Kidney (tissue), 14 donors: ENCODE results near the gene LAMTOR4. TPM values are rescaled to one million over a fixed set of nuclear protein-coding genes. Genes with fewer than 3 reads are reported as not detected.
A peak's percentile ranks its signal among the peaks of the same experiment; 100 is the strongest.

Source experiments
- DNase-seq, 5 donors: peaks; one replicate each; pipeline ENCODE4 v3.0.0-alpha.2; 2013 to 2020
- FAIRE-seq: peaks from 2 replicates; lab custom pipeline; 2012; peaks lifted over from hg19 to GRCh38; lab: Jason Lieb, UNC
- H3K27ac ChIP-seq, 2 donors: one replicate each; pipeline ENCODE4 v1.7.0; 2013; ENCODE audit warnings: low read depth in 2 of 2, low read length in 2 of 2, inconsistent platforms in 1 of 2
- H3K27me3 ChIP-seq: one replicate; pipeline ENCODE4 v1.7.1; 2013; ENCODE audit warnings: low read length, inconsistent platforms; ENCODE audit not compliant: control insufficient read depth, insufficient read depth
- H3K36me3 ChIP-seq, 3 donors: one replicate each; pipeline versions ENCODE4 v1.7.0 to v1.7.1; 2013; ENCODE audit warnings: low read length in 3 of 3, control low read depth in 1 of 3, inconsistent platforms in 1 of 3; ENCODE audit not compliant: insufficient read depth in 3 of 3, control insufficient read depth in 2 of 3
- H3K4me1 ChIP-seq, 3 donors: one replicate each; pipeline versions ENCODE4 v1.7.0 to v1.7.1; 2013; ENCODE audit warnings: low read length in 3 of 3, inconsistent platforms in 1 of 3, low read depth in 1 of 3; ENCODE audit not compliant: control insufficient read depth in 2 of 3, insufficient read depth in 2 of 3
- H3K4me3 ChIP-seq, 3 donors: one replicate each; pipeline versions ENCODE4 v1.7.0 to v1.8.1; 2013; ENCODE audit warnings: low read length in 3 of 3, control low read depth in 1 of 3, inconsistent platforms in 1 of 3
- H3K9ac ChIP-seq, 3 donors: one replicate each; pipeline versions ENCODE4 v1.7.0 to v1.7.1; 2013; ENCODE audit warnings: low read length in 3 of 3, control low read depth in 1 of 3, inconsistent platforms in 1 of 3
- H3K9me3 ChIP-seq, 3 donors: one replicate each; pipeline versions ENCODE4 v1.7.0 to v1.7.1; 2013; ENCODE audit warnings: low read length in 3 of 3, control low read depth in 1 of 3, inconsistent platforms in 1 of 3; ENCODE audit not compliant: control insufficient read depth in 2 of 3, insufficient read depth in 1 of 3
- CTCF ChIP-seq: IDR thresholded peaks from 3 replicates; pipeline ENCODE4 v1.5.1; 2012; ENCODE audit warnings: mild to moderate bottlenecking, moderate library complexity, borderline replicate concordance; ENCODE audit not compliant: insufficient read depth; ENCODE audit errors: extremely low read depth
- intact Hi-C: fragments of 100-400 bp; cut with DNase I; formaldehyde crosslinking; loops from one replicate; pipeline ENCODE4 v1.11.1; 2022
- polyA plus RNA-seq: library from polyadenylated mRNA; stranded (reverse); fragments of 350-450 nt; fragmentation: Illumina TruSeq; extraction: RNeasy Lipid Tissue Mini Kit (QIAGEN cat#74804); gene quantifications from one replicate; pipeline ENCODE4 v1.2.3, GENCODE V29; 2014; ENCODE audit warnings: low read depth, low replicate concordance; ENCODE audit not compliant: insufficient read depth
- total RNA-seq: library from RNA; stranded (reverse); fragmentation: NEBNext Ultra II Directional; extraction: Animal tissue kit (Norgen Biotek cat#: 25700); gene quantifications from one replicate; pipeline ENCODE4 v1.2.1, GENCODE V29; 2021
- donor health status: control.
- donor health status: control.
- donor health status: control.
- donor health status: control.
- donor health status: control.
- donor health status: DM: yes; HTN: yes; CAD: no.
- donor health status: Normal renal cell carcinoma (clear cell type).

Gene LAMTOR4
- total and polyA plus RNA-seq, 2 donors from 2014 or later, result 122 to 470 TPM

GRCh38 chr7:100157069-100157333 lies 8.3 kb downstream of the LAMTOR4 start:
- no peak for TF ChIP-seq CTCF
- peaks cover 2 to 18% (median 3%) of the 10 kb centered on the region in 3 donors for H3K36me3 ChIP-seq
- DNase-seq (no peak), FAIRE-seq (no peak)
- intact Hi-C loops, result no loop called here
- peak overlapping the region in 1 of 3 donors; percentile 71 for H3K4me3 ChIP-seq
- no peaks in the 10 kb centered on the region for H3K9me3 ChIP-seq
- peaks cover 0 to 8% (median 4%) of the 10 kb centered on the region in 3 donors for H3K4me1 ChIP-seq
- peak overlapping the region in 1 of 3 donors; percentile 41 for H3K9ac ChIP-seq
- H3K27ac ChIP-seq, result no peak overlapping the region
- H3K27me3 ChIP-seq, result no peaks in the 10 kb centered on the region

- Histone ChIP-seq H3K9me3 (no peaks in the 10 kb centered on the region), H3K4me1 (peaks cover 0 to 8% (median 4%) of the 10 kb centered on the region in 3 donors), H3K27ac (peak overlapping the region; percentile 13 to 51), H3K4me3 (peak overlapping the region; percentile 25 to 71 (median 26)), H3K36me3 (peaks cover 2 to 18% (median 3%) of the 10 kb centered on the region in 3 donors), H3K27me3 (no peaks in the 10 kb centered on the region), H3K9ac (peak overlapping the region; percentile 7 to 61 (median 41))
- DNase-seq (peak in 1 of 5 donors; percentile 69), FAIRE-seq (no peak)
- intact Hi-C loops, result no loop called here
- TF ChIP-seq CTCF, result peak; percentile 9
Observed at GRCh38 chr7:100157334-100158228, 8.9 kb downstream of the LAMTOR4 start.

GRCh38 chr7:100158229-100159098 lies 9.7 kb downstream of the LAMTOR4 start, which contains the start of gene TRAPPC14:
Gene TRAPPC14 (minus strand): TSS chr7:100158723. CDS start chr7:100158499, 224 bp downstream.
- no peak for FAIRE-seq
- H3K4me3 ChIP-seq, result peak within 1 kb of the TSS; percentile 61 to 72 (median 71)
- no peaks in the 10 kb centered on the region for H3K9me3 ChIP-seq
- H3K4me1 ChIP-seq, result peaks cover 0 to 8% (median 4%) of the 10 kb centered on the region in 3 donors
- no peaks in the 10 kb centered on the region for H3K27me3 ChIP-seq
- H3K27ac ChIP-seq, result peak within 1 kb of the TSS; percentile 13 to 51
- intact Hi-C loops, result no loop called here
- H3K9ac ChIP-seq, result peak within 1 kb of the TSS; percentile 31 to 75 (median 61)
- peaks cover 2 to 18% (median 3%) of the 10 kb centered on the region in 3 donors for H3K36me3 ChIP-seq
- TF ChIP-seq CTCF, result no peak
- DNase-seq, result peak; percentile 96 to 97 (median 97)
